ENCODE data around the gene STAT6.

STAT6 gene

DNA sequence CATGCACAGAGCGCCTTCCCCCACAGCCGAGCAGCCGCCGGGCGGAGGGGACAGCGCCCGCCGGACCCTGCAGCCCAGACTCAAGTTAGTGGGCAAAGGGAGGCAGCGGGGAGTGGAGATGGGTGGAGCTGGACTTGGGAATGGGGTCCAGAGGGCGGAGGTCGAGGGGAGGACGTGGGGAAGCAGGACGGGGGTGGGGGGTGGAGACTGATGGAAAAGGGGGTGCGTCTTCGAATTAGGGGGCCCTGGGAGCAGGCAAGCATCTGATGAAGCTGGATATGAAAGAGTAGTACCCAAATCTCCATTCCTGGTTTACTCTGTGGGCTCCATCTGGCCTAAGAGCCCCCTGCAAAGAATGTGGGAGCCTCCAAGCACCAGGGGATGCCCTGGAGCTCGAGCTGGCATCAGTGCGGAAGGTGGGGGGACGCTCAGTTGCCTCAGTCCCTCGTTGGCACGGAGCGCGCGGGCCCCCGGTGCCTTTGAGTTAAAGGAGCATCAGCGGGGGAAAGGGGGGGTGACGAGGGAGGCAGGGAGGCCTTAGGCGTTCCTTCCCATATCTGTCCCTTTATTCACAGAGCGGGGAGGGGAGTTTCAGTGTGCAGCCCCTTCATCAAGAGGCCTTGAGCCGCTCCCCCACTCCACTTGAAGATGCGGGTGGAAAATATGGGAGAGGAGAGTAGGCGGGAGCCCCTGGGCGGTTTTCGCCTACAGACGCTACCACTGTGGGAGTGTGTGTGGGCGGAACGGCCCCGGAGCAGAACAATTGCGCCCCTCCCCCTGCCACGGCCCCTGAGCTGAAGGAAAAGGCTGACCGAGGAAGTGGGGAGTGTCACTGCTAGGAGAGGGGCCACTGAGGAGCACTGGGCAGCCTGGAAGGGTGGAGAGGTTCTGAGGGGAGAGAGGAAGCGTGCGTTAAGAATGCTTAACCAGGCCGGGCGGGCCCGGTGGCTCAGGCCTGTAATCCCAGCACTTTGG is 21.6 kb downstream of the STAT6 start:
- TF ChIP-seq, protein P1, sequence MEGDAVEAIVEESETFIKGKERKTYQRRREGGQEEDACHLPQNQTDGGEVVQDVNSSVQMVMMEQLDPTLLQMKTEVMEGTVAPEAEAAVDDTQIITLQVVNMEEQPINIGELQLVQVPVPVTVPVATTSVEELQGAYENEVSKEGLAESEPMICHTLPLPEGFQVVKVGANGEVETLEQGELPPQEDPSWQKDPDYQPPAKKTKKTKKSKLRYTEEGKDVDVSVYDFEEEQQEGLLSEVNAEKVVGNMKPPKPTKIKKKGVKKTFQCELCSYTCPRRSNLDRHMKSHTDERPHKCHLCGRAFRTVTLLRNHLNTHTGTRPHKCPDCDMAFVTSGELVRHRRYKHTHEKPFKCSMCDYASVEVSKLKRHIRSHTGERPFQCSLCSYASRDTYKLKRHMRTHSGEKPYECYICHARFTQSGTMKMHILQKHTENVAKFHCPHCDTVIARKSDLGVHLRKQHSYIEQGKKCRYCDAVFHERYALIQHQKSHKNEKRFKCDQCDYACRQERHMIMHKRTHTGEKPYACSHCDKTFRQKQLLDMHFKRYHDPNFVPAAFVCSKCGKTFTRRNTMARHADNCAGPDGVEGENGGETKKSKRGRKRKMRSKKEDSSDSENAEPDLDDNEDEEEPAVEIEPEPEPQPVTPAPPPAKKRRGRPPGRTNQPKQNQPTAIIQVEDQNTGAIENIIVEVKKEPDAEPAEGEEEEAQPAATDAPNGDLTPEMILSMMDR (IDR thresholded peaks at IDR 0.05; ENCODE audit: insufficient read depth, missing control alignments), result no peak
- FAIRE-seq, result no peak
- no peak for DNase-seq (ENCODE audit: insufficient read length, low spot score)

DNA sequence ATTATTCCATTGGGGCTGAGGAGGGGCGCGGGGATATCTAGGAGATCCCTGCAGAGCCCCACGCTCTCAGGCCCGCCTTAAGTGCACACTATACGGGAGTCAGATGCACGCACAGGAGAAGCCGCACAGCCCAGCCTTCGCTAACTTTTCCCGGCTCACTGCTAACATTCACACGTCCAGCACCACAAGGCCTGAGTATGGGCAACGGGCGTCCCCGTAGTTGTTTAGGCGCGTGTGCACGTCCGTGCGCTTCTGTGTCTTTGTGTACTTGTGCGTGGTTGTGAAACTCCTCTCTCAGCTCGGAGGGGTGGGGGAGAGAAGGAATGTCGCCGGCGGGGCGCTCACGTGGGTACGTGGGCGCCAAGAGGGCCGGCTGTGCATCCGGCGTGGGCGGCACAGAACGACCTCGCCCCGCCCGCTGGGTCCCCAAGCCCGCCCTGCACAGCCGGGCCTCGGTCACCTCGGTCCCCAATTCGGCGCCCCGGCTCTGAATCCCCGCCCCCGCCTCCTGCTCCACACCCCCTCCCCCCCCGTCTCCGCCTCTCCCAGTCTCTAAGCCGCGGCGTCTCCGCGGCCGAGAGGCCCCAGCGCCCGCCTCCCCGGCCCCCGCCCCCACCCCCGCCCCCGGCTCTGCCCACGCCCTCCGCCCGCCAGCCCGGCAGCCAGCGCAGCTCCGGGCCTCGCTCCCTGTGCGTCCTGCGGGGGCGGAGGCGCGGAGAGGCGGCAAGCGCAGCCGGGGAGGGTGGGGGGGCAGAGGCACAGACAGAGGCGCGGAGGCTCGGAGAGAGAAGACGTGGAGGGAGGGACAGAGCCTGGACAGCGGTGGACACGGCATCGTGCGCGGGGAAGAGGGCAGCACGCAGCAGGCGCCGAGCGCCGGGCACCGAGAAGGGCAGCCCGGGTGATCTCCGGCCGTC is 22.6 kb downstream of the STAT6 start, which contains the start of gene NAB2:
TSS of gene NAB2 (plus strand) at position 761 of the 917 bp plus-strand sequence. CDS start 158 bp downstream, outside the sequence.
- no peak for FAIRE-seq

DNA sequence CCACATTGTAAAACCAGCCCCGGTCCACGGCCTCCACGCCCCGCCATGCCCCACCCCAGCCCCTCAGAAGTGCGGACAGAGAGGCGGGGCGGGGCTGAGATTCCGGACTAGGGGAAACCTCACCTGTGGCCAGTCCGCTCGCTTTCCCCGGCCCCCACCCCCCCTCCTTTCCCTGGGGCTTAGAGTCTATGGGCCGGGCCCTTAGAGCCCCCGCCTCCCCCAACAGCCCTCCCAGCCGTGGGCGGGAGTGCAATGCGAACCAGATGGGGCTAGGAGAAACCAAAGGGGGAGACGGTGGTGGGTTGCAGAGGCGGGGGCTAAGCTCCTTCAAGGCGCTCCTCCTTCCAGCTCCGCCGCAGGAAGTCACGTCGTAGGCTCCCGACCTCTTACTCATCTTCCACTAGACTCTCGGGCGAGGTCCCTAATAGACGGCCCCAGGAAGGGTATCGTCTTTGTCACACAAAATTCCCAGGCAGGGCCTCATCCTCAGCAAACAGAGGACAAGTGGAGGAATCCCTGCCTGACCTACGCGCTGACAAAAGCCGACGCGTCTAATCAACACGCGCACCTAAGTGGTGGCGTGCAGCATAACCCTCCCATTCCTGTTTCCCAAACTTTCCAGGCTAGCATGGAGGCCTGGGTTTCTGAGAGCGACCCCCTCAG is 23.3 kb downstream of the STAT6 start:
- FAIRE-seq (no peak), DNase-seq (ENCODE audit: insufficient read length, low spot score) (peak; percentile 21)
- TF ChIP-seq, protein P1 (IDR thresholded peaks at IDR 0.05; ENCODE audit: insufficient read depth, missing control alignments), result no peak

More for the DNA sequence above, 22.6 kb downstream of the STAT6 start, which contains the start of gene NAB2:
- DNase-seq (ENCODE audit: insufficient read length, low spot score), result peak; percentile 73
- TF ChIP-seq, protein P1 (IDR thresholded peaks at IDR 0.05; ENCODE audit: insufficient read depth, missing control alignments), result no peak

DNA sequence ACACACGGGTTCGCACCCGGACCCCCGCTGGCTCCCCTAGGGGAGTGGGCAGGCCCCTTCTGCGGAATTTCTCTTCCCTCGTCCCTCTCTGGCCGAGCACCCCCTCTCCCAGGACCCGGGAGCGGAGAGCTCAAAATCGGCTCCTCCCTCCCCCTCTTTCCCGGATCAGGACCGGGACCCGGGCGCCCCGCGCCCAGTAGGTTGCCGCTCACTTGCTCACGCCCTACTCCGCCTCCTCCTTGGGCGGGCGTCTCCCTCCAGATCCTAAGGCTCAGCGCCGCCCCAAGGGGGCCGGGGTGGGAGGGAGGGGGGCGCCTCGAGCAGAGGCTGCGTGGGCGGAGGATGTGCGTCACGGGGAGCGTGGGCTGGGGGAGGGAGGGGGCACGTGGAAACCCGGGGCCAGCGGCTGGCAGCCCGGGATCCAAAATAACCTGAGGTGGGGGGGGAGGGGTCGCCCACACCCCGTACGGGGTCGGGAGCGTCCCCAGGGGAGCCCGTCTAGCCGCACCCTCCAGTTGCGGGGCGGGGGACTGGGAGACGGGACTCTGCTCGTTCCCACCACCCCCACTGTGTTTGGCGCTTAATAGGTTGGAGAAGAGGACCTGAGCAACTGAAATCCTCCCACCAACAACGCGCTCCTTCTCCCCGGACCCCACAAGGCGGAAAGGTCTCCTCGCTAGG is 24.0 kb downstream of the STAT6 start:
- no peak for FAIRE-seq
- TF ChIP-seq, protein P1 (IDR thresholded peaks at IDR 0.05; ENCODE audit: insufficient read depth, missing control alignments), result no peak
- peak; percentile 54 for DNase-seq (ENCODE audit: insufficient read length, low spot score)

DNA sequence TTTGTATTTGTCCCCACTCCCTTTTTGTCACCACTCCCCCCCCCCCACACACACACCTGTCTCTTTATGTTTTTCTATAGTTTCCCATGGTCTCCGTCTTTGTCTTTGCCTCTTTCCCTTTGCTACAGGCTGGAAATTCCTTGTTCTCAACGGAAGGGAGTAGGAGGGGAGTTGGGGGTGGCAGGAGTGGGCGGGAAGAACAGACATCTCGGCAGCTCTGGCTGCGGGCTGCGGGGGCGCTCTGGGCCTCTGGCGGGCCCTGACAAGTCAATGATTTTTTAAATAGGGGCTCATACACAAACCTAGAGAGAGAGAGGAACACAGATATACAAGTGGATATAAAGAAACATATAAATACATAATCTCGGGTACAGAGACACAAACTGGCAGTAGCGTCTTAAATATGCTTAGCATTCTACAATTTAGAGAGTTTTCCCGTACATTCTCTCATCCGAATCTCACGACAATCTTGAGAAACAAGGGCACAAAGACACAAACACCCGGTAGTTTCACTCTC is 24.6 kb downstream of the STAT6 start:
- TF ChIP-seq, protein P1 (IDR thresholded peaks at IDR 0.05; ENCODE audit: insufficient read depth, missing control alignments), result peak; percentile 38
- no peak for FAIRE-seq
- no peak for DNase-seq (ENCODE audit: insufficient read length, low spot score)

DNA sequence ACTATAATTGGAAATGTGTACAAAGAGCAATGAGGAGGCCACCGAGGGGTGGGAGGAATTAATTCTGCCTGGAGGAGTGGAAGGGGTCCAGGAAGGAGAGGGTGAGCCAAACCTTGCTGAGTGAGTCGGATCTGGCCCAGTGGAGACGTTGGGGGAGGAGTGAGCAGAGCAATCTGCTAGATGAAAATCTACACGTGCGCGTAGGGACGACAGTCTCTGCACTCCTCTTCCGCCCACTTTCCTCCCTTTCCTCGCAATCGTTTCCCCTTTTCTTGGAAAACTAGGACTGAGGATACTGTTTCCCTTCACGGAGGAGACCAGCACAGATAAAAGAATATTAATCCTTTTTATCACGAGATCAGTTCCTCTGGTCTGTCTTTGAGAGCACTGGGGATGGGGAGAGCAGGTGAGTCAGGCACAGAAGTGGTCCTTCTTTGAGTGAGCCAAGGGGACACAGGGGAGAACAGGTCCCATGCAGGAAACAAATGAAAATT is 25.1 kb downstream of the STAT6 start:
- DNase-seq (ENCODE audit: insufficient read length, low spot score) (no peak), FAIRE-seq (no peak)
- TF ChIP-seq, protein P1 (IDR thresholded peaks at IDR 0.05; ENCODE audit: insufficient read depth, missing control alignments), result no peak

All from D721Med (cell line).